Measurements from ENCODE around the gene RIOK2.
A peak's percentile ranks its signal among the peaks of the same experiment; 100 is the strongest.
"Not testable (repeated sequence)": the region's sequence is repeated elsewhere in the genome, so short reads cannot be mapped to it uniquely, and the experiment has no call there.

The RIOK2 gene

DNA sequence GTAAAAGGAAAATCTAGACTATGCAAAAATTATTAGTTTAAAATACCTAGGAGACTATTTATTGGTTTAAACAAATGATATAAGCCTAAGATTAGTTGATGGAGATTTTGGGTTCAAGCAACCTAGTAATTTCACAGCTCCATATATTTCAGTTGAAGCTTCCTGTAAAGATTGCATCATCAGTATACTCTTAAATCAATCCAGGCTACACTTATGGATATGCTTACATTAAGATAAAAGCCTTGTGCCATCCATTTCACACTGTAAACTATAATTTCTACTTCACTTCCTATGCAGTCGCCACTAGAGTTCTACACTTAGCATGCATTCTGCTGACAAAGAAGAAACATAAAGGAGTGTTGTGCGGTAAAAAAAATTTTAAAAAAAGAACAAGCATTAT, 33.3 kb downstream of the RIOK2 start:
- TF ChIP-seq, protein P1, sequence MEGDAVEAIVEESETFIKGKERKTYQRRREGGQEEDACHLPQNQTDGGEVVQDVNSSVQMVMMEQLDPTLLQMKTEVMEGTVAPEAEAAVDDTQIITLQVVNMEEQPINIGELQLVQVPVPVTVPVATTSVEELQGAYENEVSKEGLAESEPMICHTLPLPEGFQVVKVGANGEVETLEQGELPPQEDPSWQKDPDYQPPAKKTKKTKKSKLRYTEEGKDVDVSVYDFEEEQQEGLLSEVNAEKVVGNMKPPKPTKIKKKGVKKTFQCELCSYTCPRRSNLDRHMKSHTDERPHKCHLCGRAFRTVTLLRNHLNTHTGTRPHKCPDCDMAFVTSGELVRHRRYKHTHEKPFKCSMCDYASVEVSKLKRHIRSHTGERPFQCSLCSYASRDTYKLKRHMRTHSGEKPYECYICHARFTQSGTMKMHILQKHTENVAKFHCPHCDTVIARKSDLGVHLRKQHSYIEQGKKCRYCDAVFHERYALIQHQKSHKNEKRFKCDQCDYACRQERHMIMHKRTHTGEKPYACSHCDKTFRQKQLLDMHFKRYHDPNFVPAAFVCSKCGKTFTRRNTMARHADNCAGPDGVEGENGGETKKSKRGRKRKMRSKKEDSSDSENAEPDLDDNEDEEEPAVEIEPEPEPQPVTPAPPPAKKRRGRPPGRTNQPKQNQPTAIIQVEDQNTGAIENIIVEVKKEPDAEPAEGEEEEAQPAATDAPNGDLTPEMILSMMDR (IDR thresholded peaks at IDR 0.05; ENCODE audit: extremely low read depth, missing control alignments) = no peak
- no peak for DNase-seq (ENCODE audit: low spot score)

DNA sequence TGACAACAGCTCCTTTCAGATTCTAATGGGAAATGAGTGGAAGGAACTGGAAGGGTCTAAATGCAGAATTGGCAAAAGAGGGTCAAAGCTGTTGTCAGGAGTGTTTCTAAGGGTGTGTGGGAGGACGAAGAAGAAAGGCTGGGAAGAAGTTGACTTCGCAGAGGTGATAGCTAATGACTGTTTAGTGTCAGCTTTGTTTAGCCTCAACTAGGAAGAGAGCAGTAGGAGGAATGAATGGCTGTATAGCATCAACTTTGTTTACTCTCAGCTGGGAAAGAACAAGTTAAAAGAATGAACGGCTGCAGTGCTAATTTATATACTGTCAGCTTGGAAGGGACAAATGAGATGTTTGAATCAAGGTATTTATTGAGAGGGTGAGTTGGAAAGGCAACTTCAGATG, 34.8 kb downstream of the RIOK2 start:
- TF ChIP-seq, protein P1 (IDR thresholded peaks at IDR 0.05; ENCODE audit: extremely low read depth, missing control alignments) = no peak
- DNase-seq (ENCODE audit: low spot score) = no peak

DNA sequence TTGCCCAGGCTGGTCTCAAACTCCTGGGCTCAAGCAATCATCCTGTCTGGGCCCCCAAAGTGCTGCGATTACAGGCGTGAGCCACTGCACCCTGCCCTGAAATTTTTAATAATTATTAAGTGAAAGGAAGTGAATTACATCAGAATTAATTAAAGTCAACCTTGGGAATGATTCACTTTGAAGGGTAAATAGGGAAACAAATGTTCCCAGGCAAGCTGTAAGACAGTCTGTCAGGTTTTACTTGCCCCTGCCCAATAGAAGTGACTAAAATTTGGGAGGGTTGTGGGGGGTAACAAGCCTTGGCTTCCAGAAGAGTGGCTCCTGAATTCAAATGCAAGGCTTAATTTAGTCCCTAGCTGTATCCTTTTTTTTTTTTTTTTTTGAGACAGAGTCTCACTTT, 39.3 kb downstream of the RIOK2 start:
- TF ChIP-seq, protein P1 (IDR thresholded peaks at IDR 0.05; ENCODE audit: extremely low read depth, missing control alignments) = no peak
- DNase-seq (ENCODE audit: low spot score) = no peak

DNA sequence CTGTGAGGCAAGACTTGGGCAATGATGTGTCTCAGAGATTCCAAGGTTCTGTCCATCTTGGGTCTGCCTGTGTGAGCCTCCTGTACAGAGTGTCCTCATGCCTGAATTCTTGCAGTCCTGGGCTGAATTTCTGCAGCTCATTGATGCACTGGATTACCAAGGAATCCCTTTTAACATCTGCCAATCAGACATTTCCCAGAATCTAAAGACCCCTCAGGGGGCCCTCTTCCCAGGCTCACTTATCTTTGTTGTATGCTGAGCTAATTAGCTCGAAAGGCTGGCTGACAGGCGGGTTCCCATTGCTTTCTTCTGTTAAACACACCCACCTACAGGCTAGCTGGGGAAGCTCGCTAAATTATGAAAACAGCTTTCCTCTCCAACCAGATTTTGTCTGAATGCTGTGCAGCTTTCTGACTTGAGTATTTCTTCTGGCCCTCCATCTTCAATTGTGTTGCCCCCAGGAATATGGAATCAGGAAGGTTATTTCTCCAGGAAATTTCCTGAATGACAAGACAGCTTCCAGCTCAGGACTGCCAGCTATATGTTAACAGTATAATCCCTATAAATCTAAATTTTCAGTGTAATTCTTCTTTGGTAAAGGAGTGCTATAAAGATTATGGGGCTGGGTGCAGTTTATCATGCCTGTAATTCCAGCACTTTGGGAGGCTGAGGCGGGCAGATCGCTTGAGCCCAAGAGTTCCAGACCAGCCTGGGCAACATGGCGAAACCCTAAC, 40.4 kb downstream of the RIOK2 start, which contains the start of gene LIX1:
LIX1 (minus strand) TSS at position 91 of the 734 bp plus-strand sequence; CDS start at position 56, 35 bp downstream.
- peak; percentile 58 for DNase-seq (ENCODE audit: low spot score)

DNA sequence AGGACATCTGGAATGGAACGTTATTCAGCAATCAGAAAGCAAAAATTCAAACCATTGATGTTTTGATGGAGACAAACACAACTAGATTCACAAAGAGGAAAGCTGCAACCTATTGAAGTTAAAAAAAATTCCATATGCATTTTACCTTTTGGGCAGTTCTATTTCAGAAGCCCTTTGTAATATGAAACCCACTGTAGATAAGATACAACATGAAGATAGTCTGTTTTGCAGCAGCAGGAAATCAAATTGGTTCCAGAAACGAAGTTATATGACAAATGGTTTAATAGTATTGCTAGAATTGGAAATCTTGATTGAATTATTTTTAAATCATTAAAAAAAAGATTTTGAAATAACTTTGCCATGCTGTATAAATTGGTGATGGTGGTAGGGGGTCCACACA, 41.5 kb downstream of the RIOK2 start:
- no peak for DNase-seq (ENCODE audit: low spot score)
- TF ChIP-seq, protein P1 (IDR thresholded peaks at IDR 0.05; ENCODE audit: extremely low read depth, missing control alignments) = no peak

More for the DNA sequence above, 40.4 kb downstream of the RIOK2 start, which contains the start of gene LIX1:
- TF ChIP-seq, protein P1 (IDR thresholded peaks at IDR 0.05; ENCODE audit: extremely low read depth, missing control alignments) = peak; percentile 37

DNA sequence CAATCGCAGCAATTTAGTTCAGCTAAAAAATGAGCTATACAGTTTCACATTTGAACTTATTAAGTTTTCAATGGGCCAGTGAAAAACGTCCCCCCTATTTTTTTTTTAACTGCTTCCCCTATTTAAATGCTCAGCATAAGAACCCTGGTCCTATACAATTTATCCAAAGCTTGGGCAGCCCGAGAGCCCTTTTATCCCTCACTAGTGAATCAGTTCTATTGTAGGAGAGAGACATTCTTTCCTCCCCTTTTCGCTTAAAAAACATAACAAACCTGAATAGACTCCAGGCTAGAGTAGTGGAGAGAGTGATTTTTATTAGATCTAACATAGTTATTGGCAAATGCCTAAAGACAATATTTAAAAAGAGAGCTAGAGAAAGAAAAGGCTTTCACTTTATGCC, 42.0 kb downstream of the RIOK2 start:
- DNase-seq (ENCODE audit: low spot score) = no peak
- TF ChIP-seq, protein P1 (IDR thresholded peaks at IDR 0.05; ENCODE audit: extremely low read depth, missing control alignments) = no peak

DNA sequence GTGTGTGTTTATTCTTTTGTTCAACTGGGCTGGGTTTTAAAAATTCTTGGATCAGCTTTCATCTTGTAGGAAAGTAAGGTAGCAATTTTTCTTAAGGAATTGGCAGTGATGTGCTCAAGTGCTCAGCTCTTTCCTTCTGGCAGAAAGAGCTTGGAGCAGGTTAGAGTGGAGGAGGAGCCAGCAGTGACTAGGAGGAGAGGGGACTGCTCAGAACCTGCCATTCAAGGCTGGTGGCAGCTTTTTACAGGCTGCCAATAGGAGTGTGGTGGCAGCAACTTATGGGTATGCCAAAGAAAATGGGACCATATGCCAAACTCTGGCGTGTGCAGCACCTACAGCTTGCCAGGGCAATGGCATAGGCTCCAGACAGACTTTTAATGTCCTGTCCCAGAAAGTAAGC, 42.8 kb downstream of the RIOK2 start:
- DNase-seq (ENCODE audit: low spot score) = not testable (repeated sequence)

DNA sequence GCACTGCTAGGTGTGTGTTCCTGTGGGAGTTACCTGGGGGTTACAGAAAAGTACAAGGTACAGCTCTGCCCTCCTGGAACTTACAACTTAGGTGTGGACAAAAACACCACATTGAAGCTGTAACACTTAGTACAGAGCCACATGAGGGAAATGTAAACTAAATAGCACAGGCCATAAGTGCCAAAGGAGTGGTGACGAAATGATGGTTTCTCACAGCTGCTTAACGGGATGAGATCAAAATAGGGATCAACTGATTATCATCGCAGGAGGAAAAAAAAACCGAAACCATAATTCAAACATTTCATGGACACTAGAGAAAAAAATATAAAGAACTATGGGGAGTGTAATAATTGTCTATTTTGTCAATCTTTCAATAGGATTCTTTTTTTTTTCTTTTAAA, 46.6 kb downstream of the RIOK2 start:
- TF ChIP-seq, protein P1 (IDR thresholded peaks at IDR 0.05; ENCODE audit: extremely low read depth, missing control alignments) = no peak
- no peak for DNase-seq (ENCODE audit: low spot score)
